Ramos (cell line): ENCODE data around the gene SOCS7.

Experiments
- in situ Hi-C: fragments of 300-500 bp; cut with MboI; formaldehyde crosslinking; loops from one replicate; pipeline ENCODE4 v1.14.3; 2022; ENCODE audit warnings: low sequenced_read_pairs; ENCODE audit not compliant: unreplicated experiment

SOCS7 gene

GRCh38 chr17:38418062-38418692, 66.5 kb downstream of the SOCS7 start:
- in situ Hi-C loops = no loop called here

- in situ Hi-C loops = no loop called here
Measured at GRCh38 chr17:38418693-38419507, 67.3 kb downstream of the SOCS7 start.

GRCh38 chr17:38419508-38419981, 67.9 kb downstream of the SOCS7 start:
- in situ Hi-C loops = no loop called here

- in situ Hi-C loops = loop anchor here (10.0 kb wide), 1 partner anchor 64 kb away; no protein-coding TSS in a partner anchor
Measured at GRCh38 chr17:38420518-38420917, 68.9 kb downstream of the SOCS7 start.

GRCh38 chr17:38421171-38421841, 69.7 kb downstream of the SOCS7 start:
- in situ Hi-C loops = loop anchor here (10.0 kb wide), 1 partner anchor 63 kb away; no protein-coding TSS in a partner anchor

GRCh38 chr17:38421871-38422827, 70.5 kb downstream of the SOCS7 start:
- in situ Hi-C loops = loop anchor here (10.0 kb wide), 1 partner anchor 63 kb away; no protein-coding TSS in a partner anchor

- in situ Hi-C loops = loop anchor here (10.0 kb wide), 1 partner anchor 60 kb away; no protein-coding TSS in a partner anchor
Measured at GRCh38 chr17:38424297-38424972, 72.8 kb downstream of the SOCS7 start.

- in situ Hi-C loops = loop anchor here (10.0 kb wide), 1 partner anchor 60 kb away; no protein-coding TSS in a partner anchor
Measured at GRCh38 chr17:38425031-38425430, 73.4 kb downstream of the SOCS7 start.

GRCh38 chr17:38425744-38426143, 74.1 kb downstream of the SOCS7 start:
- in situ Hi-C loops = loop anchor here (10.0 kb wide), 1 partner anchor 59 kb away; no protein-coding TSS in a partner anchor

- in situ Hi-C loops = loop anchor here (10.0 kb wide), 1 partner anchor 58 kb away; no protein-coding TSS in a partner anchor
Measured at GRCh38 chr17:38426441-38426840, 74.8 kb downstream of the SOCS7 start.

GRCh38 chr17:38427160-38427949, 75.7 kb downstream of the SOCS7 start:
- in situ Hi-C loops = loop anchor here (10.0 kb wide), 1 partner anchor 57 kb away; no protein-coding TSS in a partner anchor

- in situ Hi-C loops = loop anchor here (10.0 kb wide), 1 partner anchor 57 kb away; no protein-coding TSS in a partner anchor
Measured at GRCh38 chr17:38428112-38428642, 76.5 kb downstream of the SOCS7 start, which contains the start of gene ARHGAP23. TSS of gene ARHGAP23 (plus strand) at chr17:38428464. CDS start at chr17:38428486, 22 bp downstream.

GRCh38 chr17:38428643-38429371, 77.2 kb downstream of the SOCS7 start:
- in situ Hi-C loops = loop anchor here (10.0 kb wide), 1 partner anchor 56 kb away; no protein-coding TSS in a partner anchor

GRCh38 chr17:38429476-38430100, 77.9 kb downstream of the SOCS7 start:
- in situ Hi-C loops = loop anchor here (10.0 kb wide), 2 partner anchors 55 to 235 kb away; no protein-coding TSS in a partner anchor

GRCh38 chr17:38430316-38430715, 78.7 kb downstream of the SOCS7 start:
- in situ Hi-C loops = loop anchor here (10.0 kb wide), 1 partner anchor 234 kb away; no protein-coding TSS in a partner anchor

GRCh38 chr17:38430822-38431221, 79.2 kb downstream of the SOCS7 start:
- in situ Hi-C loops = loop anchor here (10.0 kb wide), 1 partner anchor 234 kb away; no protein-coding TSS in a partner anchor
